ENCODE data around the gene PGC. TPM values are rescaled to one million over a fixed set of nuclear protein-coding genes. Genes with fewer than 3 reads are reported as not detected.

PGC gene
- total RNA-seq, 1 experiment from 2014 or later, result not detected

- no peaks in the 10 kb centered on the region for H3K9me3 ChIP-seq (ENCODE audit: control insufficient read depth, low read depth, low read length)
- H2BK120ac ChIP-seq (ENCODE audit: low read depth, low read length, poor library complexity, severe bottlenecking), result no peak overlapping the region
- H3T11ph ChIP-seq (ENCODE audit: low read length), result no peak overlapping the region
- WGBS (ENCODE audit: extremely low coverage, insufficient read length, low lambda C conversion rate), result no CpG with 5 or more reads among the region's 9 CpGs
- H4K5ac ChIP-seq (ENCODE audit: insufficient read length, low read depth, low read length), result no peak overlapping the region
- no peak overlapping the region for H3K9ac ChIP-seq (ENCODE audit: extremely low read depth, insufficient read length, low read length)
- H3K4me1 ChIP-seq (ENCODE audit: insufficient read depth, low read length), result no peaks in the 10 kb centered on the region; the same call in 1 of the 2 replicates
- no peaks in the 10 kb centered on the region for H3K79me1 ChIP-seq (ENCODE audit: insufficient read depth, low read depth, low read length, poor library complexity, severe bottlenecking)
- DNase-seq, result no peak
- no peak overlapping the region for H4K91ac ChIP-seq (ENCODE audit: insufficient read length, low read depth, low read length)
- Mint-ChIP-seq H3K4me1 (peaks cover 4 to 7% of the 10 kb centered on the region in 2 experiments), H3K4me3 (no peak overlapping the region), H3K9me3 (no peaks in the 10 kb centered on the region), H3K27me3 (ENCODE audit: low read depth) (peaks cover 12% of the 10 kb centered on the region), H3K36me3 (ENCODE audit: insufficient read depth in 1 of 3, low read depth in 3 of 3) (no peaks in the 10 kb centered on the region), H3K27ac (no peak overlapping the region)
- no peak overlapping the region for H2AFZ ChIP-seq (ENCODE audit: low read length)
- no peaks in the 10 kb centered on the region for H3K79me2 ChIP-seq (ENCODE audit: insufficient read depth, low read length)
- H2BK5ac ChIP-seq (ENCODE audit: insufficient read length, low read length), result no peak overlapping the region
- no peak overlapping the region for H2AK5ac ChIP-seq (ENCODE audit: insufficient read length, low read length)
- H2BK20ac ChIP-seq (ENCODE audit: low read depth, low read length, poor library complexity, severe bottlenecking), result no peak overlapping the region
- no peak overlapping the region for H3K4ac ChIP-seq (ENCODE audit: low read depth, low read length)
- no peak overlapping the region for H3K4me2 ChIP-seq (ENCODE audit: insufficient read depth, insufficient read length, low read length)
- H3K14ac ChIP-seq (ENCODE audit: insufficient read depth, low read length), result no peak overlapping the region
- no peaks in the 10 kb centered on the region for H3K23me2 ChIP-seq (ENCODE audit: insufficient read length, low read depth, low read length, poor library complexity, severe bottlenecking)
- H4K8ac ChIP-seq (replicated peaks; ENCODE audit: insufficient read length, low read depth, low read length), result no peak overlapping the region
- H3K23ac ChIP-seq (ENCODE audit: insufficient read length, low read depth, low read length), result no peak overlapping the region
- H3K27me3 ChIP-seq (ENCODE audit: insufficient read depth, low read length), result no peaks in the 10 kb centered on the region
- H3K18ac ChIP-seq (ENCODE audit: insufficient read length, low read depth, low read length), result no peak overlapping the region
- no peak for TF ChIP-seq CTCF (conservative IDR thresholded peaks at IDR 0.05)
- H4K20me1 ChIP-seq (ENCODE audit: control insufficient read depth, insufficient read depth, insufficient read length), result peaks cover 2% of the 10 kb centered on the region
- no peak overlapping the region for H3K27ac ChIP-seq (ENCODE audit: insufficient read length, low read depth, low read length)
- H2BK12ac ChIP-seq (ENCODE audit: insufficient read length, low read depth, low read length), result no peak overlapping the region
- no peak overlapping the region for H3K56ac ChIP-seq (ENCODE audit: insufficient read length, low read depth, low read length)
- H2BK15ac ChIP-seq (ENCODE audit: low read depth, low read length), result no peak overlapping the region
These were observed 35.7 kb downstream of the PGC start for GRCh38 chr6:41711323-41712038.

All from H9 (cell line).